K562 (cell line): ENCODE data around the gene GBF1. TPM values are rescaled to one million over a fixed set of nuclear protein-coding genes. Genes with fewer than 3 reads are reported as not detected.

Source experiments
- CHD1 ChIP-seq: fragments of 200-600 bp; sonication (generic); IDR thresholded peaks from one replicate; pipeline ENCODE4 v1.6.1; 2012; ENCODE audit warnings: mild to moderate bottlenecking, moderate library complexity, low read length, inconsistent platforms
- JUND ChIP-seq, 2 experiments: IDR thresholded peaks; 2 replicates in 1 of 2; 3 replicates in 1 of 2; pipeline ENCODE4 v1.6.1; 2011; ENCODE audit warnings: borderline replicate concordance in 2 of 2, low read depth in 2 of 2, low read length in 2 of 2, improper control_type of control experiment in 1 of 2, missing biosample characterization in 1 of 2, missing genetic modification characterization in 1 of 2, missing genetic modification reagents in 1 of 2
- NR2F6 ChIP-seq: fragments of 450-650 bp; formaldehyde crosslinking; IDR thresholded peaks from 2 replicates; pipeline ENCODE4 v1.4.0; 2020; ENCODE audit warnings: mild to moderate bottlenecking
- TCFL5 ChIP-seq: fragments of 250-450 bp; sonication (Bioruptor Pico); conservative IDR thresholded peaks from 2 replicates; pipeline ENCODE4 v1.6.1; 2021; ENCODE audit warnings: mild to moderate bottlenecking, moderate library complexity, matching md5 sums
- ZKSCAN1 ChIP-seq: fragments of 150-350 bp; IDR thresholded peaks from 2 replicates; pipeline ENCODE4 v1.6.1; 2016; ENCODE audit warnings: low read depth, low read length
- ZNF24 ChIP-seq: fragments of 450-650 bp; IDR thresholded peaks from 2 replicates; pipeline ENCODE4 v1.6.1; 2016
- ZNF316 ChIP-seq: fragments of 450-650 bp; IDR thresholded peaks from 2 replicates; pipeline ENCODE4 v1.6.1; 2016
- polyA plus RNA-seq, 8 experiments: library from polyadenylated mRNA; depleted of rRNA in 4 of 8; stranded (reverse) in 5 of 8; unstranded in 3 of 8; fragments of >200 nt; fragmentation: Nextera tagmentation in 2 of 8; fragmentation: Illumina TruSeq in 1 of 8; extraction: Ambion mirVana in 2 of 8; extraction: Trizol in 1 of 8; gene quantifications; 2 replicates each; pipeline versions ENCODE4 v1.2.1 to v1.2.3, GENCODE V29; 2011 to 2014; ENCODE audit warnings: inconsistent platforms in 1 of 8, missing spikeins in 1 of 8
- total RNA-seq, 7 experiments: library from RNA; depleted of rRNA in 6 of 7; stranded (reverse); fragments of >200 nt in 6 of 7; fragmentation: Illumina TruSeq in 2 of 7; extraction: Trizol in 2 of 7; gene quantifications; 2 replicates each; pipeline versions ENCODE4 v1.2.1 to v1.2.3, GENCODE V29; 2011 to 2021; ENCODE audit warnings: low replicate concordance in 1 of 7
- TF ChIP-seq, protein P1 (sequence below): sonication (generic); formaldehyde crosslinking; IDR thresholded peaks from 2 replicates; pipeline ENCODE4 v1.8.1; 2023; ENCODE audit warnings: missing genetic modification reagents, mild to moderate bottlenecking, borderline replicate concordance
- TF ChIP-seq, protein P2 (sequence below): fragments of 450-650 bp; IDR thresholded peaks from 2 replicates; pipeline ENCODE4 v1.6.1; 2017; ENCODE audit warnings: mild to moderate bottlenecking, moderate library complexity
- TF ChIP-seq, protein P3 (sequence below), 2 experiments: fragments of 450-650 bp in 1 of 2; sonication (generic) in 1 of 2; formaldehyde crosslinking in 1 of 2; IDR thresholded peaks; 2 replicates each; pipeline versions ENCODE4 v1.7.1 to v1.9.0; 2016 to 2022; ENCODE audit warnings: inconsistent platforms in 1 of 2, mild to moderate bottlenecking in 1 of 2, missing genetic modification reagents in 1 of 2

GBF1 gene
- total and polyA plus RNA-seq, 9 of the 15 experiments (the other 6 are each of a cell fraction or from before 2014, with no cell fraction given) = 0.69 to 28.0 (median 10.3) TPM

DNA sequence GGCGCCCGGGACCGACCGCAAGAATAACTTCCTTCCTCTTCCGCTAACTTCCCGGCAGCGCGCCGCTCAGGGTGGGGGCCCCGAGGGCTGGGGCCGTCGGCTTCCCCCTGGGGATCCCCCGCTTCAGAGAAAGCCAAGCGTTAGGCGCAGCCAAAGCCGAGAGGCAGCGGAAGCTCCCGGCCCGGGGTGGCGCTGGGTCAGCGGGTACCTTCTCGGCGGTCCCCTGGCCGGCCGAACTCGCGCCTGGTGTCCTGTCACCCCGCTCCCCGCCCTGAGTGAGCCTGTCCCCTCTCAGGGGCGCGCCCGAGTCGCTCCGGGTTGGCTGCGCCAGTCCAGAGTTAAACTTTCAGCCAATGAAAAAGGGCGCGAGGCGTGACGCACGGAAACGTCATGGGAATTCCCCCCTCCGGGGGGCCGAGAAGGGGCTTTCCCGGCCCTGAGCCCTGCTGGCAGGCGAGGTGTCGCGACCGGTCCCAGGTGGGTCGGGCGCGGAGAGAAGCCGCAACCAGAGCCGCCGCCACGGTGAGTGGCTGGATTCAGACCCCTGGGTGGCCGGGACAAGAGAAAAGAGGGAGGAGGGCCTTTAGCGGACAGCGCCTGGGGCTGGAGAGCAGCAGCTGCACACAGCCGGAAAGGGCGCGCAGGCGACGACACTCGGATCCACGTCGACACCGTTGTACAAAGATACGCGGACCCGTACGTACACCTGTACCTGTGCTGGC, 148.9 kb downstream of the GBF1 start (continued):
- TF ChIP-seq JUND (IDR thresholded peaks at IDR 0.05; ENCODE audit: borderline replicate concordance, low read depth, low read length) (no peak), JUND (tag; IDR thresholded peaks at IDR 0.05; ENCODE audit: borderline replicate concordance, low read depth, low read length) (no peak), ZNF24 (no peak), ZNF316 (no peak), CHD1 (no peak), NR2F6 (CRISPR knock-in tag) (no peak), TCFL5 (CRISPR knock-in tag) (no peak), ZKSCAN1 (0 out of 2 replicates have a peak, but pooled peaks have one; percentile 20)
- TF ChIP-seq, protein P1, sequence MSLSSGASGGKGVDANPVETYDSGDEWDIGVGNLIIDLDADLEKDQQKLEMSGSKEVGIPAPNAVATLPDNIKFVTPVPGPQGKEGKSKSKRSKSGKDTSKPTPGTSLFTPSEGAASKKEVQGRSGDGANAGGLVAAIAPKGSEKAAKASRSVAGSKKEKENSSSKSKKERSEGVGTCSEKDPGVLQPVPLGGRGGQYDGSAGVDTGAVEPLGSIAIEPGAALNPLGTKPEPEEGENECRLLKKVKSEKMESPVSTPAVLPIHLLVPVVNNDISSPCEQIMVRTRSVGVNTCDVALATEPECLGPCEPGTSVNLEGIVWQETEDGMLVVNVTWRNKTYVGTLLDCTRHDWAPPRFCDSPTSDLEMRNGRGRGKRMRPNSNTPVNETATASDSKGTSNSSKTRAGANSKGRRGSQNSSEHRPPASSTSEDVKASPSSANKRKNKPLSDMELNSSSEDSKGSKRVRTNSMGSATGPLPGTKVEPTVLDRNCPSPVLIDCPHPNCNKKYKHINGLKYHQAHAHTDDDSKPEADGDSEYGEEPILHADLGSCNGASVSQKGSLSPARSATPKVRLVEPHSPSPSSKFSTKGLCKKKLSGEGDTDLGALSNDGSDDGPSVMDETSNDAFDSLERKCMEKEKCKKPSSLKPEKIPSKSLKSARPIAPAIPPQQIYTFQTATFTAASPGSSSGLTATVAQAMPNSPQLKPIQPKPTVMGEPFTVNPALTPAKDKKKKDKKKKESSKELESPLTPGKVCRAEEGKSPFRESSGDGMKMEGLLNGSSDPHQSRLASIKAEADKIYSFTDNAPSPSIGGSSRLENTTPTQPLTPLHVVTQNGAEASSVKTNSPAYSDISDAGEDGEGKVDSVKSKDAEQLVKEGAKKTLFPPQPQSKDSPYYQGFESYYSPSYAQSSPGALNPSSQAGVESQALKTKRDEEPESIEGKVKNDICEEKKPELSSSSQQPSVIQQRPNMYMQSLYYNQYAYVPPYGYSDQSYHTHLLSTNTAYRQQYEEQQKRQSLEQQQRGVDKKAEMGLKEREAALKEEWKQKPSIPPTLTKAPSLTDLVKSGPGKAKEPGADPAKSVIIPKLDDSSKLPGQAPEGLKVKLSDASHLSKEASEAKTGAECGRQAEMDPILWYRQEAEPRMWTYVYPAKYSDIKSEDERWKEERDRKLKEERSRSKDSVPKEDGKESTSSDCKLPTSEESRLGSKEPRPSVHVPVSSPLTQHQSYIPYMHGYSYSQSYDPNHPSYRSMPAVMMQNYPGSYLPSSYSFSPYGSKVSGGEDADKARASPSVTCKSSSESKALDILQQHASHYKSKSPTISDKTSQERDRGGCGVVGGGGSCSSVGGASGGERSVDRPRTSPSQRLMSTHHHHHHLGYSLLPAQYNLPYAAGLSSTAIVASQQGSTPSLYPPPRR (CRISPR knock-in tag) = no peak
- TF ChIP-seq, protein P2, sequence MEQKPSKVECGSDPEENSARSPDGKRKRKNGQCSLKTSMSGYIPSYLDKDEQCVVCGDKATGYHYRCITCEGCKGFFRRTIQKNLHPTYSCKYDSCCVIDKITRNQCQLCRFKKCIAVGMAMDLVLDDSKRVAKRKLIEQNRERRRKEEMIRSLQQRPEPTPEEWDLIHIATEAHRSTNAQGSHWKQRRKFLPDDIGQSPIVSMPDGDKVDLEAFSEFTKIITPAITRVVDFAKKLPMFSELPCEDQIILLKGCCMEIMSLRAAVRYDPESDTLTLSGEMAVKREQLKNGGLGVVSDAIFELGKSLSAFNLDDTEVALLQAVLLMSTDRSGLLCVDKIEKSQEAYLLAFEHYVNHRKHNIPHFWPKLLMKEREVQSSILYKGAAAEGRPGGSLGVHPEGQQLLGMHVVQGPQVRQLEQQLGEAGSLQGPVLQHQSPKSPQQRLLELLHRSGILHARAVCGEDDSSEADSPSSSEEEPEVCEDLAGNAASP = no peak
- TF ChIP-seq, protein P3, sequence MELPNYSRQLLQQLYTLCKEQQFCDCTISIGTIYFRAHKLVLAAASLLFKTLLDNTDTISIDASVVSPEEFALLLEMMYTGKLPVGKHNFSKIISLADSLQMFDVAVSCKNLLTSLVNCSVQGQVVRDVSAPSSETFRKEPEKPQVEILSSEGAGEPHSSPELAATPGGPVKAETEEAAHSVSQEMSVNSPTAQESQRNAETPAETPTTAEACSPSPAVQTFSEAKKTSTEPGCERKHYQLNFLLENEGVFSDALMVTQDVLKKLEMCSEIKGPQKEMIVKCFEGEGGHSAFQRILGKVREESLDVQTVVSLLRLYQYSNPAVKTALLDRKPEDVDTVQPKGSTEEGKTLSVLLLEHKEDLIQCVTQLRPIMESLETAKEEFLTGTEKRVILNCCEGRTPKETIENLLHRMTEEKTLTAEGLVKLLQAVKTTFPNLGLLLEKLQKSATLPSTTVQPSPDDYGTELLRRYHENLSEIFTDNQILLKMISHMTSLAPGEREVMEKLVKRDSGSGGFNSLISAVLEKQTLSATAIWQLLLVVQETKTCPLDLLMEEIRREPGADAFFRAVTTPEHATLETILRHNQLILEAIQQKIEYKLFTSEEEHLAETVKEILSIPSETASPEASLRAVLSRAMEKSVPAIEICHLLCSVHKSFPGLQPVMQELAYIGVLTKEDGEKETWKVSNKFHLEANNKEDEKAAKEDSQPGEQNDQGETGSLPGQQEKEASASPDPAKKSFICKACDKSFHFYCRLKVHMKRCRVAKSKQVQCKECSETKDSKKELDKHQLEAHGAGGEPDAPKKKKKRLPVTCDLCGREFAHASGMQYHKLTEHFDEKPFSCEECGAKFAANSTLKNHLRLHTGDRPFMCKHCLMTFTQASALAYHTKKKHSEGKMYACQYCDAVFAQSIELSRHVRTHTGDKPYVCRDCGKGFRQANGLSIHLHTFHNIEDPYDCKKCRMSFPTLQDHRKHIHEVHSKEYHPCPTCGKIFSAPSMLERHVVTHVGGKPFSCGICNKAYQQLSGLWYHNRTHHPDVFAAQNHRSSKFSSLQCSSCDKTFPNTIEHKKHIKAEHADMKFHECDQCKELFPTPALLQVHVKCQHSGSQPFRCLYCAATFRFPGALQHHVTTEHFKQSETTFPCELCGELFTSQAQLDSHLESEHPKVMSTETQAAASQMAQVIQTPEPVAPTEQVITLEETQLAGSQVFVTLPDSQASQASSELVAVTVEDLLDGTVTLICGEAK (IDR thresholded peaks at IDR 0.05) = no peak; the same call in 1 of the 2 replicates
- TF ChIP-seq, protein P3 (CRISPR knock-in tag; IDR thresholded peaks at IDR 0.05) = no peak
